Stimulated activated CD4-positive, alpha-beta T cell treated with anti-CD3 and anti-CD28 coated beads, Interleukin-1b, Interleukin-23, amount 100 ng/mL, for 1 hour (primary cell): ENCODE results near the gene TFE3.
"Not testable (repeated sequence)": the region's sequence is repeated elsewhere in the genome, so short reads cannot be mapped to it uniquely, and the experiment has no call there.

ENCODE experiments used
- DNase-seq, 2 donors: peaks; one replicate each; pipeline ENCODE4 v3.0.0-alpha.2; 2020; ENCODE audit warnings: low read depth in 2 of 2

Gene TFE3

DNA sequence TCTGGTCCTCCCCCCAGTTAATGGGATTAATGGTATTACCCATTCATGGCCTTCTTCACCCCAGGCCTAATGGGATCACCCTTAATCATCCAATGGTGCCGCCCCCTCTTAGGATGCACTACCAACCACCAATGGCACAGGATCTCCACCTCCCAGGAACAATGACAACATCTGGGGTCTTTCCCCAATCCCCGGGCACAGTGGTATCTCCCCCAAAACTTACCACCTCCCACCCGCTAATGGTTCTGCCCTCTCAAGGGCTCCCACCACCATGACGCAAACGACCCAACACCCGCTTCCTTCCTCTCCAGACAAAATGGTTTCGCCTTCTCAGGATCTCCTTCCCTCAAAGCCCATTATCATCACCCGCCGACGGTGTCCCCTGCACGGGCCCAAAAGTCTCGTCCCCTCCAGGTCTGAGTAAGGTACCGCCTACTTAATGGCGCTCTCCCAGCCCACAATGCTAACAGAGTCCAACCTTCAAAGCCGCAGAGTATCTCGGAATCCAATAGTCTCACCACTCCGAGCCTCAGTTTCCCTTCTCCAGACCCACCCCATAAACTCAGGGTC lies 41.6 kb downstream of the TFE3 start:
- peak; percentile 0 to 5 for DNase-seq

GRCh38 chrX:49000636-49001035 lies 42.5 kb downstream of the TFE3 start:
- no peak for DNase-seq

DNA sequence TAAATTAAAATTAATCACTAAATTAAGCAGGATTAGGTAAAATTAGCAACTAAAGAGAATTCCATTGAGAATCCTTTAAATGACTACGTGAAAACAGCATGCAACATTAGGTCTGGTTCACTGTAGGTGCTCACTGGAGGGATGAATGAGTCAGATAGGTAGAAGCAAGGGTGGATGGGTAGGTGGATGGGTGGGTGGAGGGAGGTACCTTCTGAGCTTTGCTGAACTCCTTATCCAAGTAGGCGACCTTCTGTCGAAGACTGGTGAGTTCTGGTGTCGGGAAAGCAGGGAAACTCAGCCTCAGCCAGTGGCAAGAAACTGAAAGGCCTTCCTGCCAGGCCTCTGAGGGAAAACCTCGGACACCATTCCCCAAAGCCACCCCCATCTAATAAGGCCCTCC lies 44.1 kb downstream of the TFE3 start:
- DNase-seq, result no peak

DNA sequence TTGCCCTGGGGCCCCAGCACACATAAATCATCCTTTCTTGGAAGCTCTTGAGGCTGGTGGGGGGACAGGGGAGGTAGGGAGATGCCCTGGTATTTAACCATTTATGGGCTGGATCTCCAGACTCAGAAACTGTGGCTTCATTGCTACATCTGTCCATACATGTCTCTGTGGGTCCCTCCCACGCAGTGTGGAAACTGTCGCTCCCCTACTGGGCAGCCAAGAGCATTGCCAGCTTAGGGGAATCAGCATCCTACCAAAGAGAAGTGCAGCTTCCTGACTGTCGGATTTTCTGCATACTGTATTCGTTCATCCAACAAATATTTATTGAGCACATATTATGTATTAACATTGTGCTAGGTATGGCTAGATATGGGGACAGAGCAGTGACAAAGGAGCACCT lies 44.8 kb downstream of the TFE3 start:
- DNase-seq, result no peak

- DNase-seq, result no peak
Measured at GRCh38 chrX:48997865-48998264, 45.3 kb downstream of the TFE3 start.

DNA sequence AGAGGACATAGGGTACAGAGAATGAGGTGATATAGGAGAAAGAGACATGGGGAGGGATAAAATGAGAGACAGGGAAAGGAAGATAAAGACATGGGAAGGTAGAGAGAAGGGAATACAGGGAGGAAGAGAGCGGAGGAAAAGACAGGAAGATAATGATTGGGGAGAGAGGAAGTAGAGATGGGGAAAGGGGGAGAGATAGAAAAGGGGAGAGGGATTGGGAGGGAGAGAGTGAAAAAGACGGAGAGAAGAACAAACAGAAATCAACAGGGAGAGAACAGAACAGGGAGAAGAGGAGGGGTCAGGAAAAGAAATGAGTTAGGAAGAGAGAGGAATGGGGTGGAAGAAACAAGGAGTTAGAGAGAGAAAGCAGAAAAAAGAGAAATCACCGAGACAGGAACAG lies 45.7 kb downstream of the TFE3 start:
- no peak for DNase-seq

DNA sequence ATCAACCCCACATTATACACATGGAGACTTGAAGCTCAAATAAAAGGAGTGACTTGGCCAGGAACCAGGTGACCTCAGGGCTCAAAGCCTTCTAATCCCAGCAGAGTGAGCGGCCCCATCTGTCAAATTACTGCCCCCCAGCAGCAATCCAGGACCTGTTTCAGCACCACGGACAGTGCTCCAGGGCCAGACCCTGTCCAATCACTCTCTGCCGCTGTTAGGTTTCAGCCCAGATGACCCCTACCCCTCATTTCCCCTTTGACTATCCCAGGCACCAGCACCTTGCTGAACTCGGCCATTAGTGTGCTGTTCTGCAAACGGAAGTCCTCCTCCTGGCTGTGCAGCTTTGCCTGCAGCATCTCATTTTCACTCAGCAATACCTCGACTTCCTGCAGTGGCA lies 46.2 kb downstream of the TFE3 start:
- no peak for DNase-seq

DNA sequence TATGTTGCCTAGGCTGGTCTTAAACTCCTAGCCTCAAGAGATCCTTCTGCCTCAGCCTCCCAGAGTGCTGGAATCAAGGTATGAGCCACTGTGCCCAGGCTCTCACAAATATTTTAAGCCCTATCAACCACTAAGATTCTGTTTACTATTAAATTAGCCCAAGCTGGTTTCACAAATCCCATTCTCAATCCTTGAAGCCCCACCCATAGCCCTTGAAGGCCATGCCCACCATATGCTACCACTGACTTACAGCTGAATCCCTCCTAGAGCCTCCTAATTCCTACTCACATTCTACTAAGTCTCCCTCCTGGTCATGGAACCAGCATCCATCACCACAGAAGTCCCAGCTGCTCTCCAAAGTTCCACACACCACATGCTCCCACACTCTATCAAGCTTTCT lies 50.8 kb downstream of the TFE3 start:
- DNase-seq, result no peak

DNA sequence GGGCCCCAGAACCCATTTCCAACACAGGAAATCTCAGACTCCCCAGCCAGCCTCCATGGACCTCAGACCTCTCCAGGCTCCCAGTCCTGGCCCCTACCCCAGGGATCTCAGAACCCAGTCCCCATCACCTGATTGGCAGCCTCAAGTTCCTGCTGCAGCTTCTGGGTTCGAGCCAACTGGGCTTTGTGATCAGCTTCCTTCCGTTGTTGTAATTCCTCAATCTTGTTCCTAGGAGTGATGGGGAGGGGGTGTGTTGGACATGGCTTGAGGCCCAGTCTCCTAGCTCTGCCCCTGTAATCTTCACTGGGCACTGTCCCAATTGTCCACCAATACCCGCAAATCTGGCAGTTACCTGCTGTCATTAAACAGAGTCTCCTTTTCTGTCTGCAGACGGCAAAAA lies 53.7 kb downstream of the TFE3 start:
- no peak for DNase-seq

DNA sequence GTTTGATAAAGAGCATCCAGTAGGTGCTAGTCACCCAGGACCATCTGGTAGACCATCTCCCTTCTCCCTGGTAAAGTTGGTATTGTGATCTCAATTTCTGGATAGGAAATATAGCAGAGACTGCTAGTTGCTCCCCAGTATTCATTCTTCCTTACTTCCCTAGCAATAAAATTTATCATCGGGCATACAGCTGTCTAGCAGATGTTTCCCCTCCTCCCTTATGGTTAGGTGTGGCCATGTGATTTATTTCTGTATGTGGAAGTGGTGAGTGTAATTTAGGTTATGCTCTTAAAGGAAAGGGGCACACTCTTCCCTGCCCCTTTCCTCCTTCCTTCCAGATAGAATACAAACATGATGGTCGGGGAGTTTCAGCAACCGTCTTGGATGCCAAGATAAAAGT lies 59.3 kb downstream of the TFE3 start:
- DNase-seq, result no peak

DNA sequence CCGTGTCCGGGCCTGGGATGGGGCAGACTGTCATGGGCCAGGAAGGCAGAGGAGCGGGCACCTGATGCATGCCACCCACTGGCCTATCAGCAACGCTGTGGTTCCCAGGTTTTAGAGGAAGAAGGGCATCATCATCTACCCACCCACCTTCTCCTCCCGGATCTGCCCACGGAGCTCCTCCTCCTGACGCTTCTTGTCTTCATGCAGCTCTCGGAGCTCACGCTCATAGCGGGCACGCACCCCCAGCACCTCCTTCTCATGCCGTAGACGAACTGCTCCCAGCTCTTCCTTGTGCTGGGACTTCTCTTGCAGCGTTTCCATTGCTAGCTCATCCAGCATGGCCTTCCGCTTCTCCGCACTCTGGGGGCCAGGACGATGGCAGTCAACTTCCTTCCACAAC lies 60.1 kb downstream of the TFE3 start:
- DNase-seq, result no peak

GRCh38 chrX:48981178-48981577 lies 62.0 kb downstream of the TFE3 start:
- no peak for DNase-seq

DNA sequence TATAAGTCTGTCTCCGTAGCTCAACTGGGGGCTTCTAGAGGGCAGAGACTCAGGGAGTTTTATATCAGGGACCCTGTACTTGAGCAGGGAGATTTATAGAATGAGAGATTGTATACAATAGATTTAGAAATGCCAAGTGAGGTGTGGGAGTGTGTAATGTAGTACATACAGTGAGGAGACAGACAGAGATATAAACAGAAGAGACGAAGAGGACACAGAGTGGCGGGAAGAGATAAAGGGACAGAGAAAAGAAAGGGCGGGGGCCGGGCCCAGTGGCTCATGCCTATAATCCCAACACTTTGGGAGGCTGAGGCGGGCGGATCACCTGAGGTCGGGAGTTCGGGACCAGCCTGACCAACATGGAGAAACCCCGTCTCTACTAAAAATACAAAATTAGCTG lies 62.8 kb downstream of the TFE3 start:
- DNase-seq, result not testable (repeated sequence)
